Kidney epithelial cell (primary cell): ENCODE results near the gene GIT2. TPM values are rescaled to one million over a fixed set of nuclear protein-coding genes. Genes with fewer than 3 reads are reported as not detected.

Source experiments
- DNase-seq: peaks from one replicate; pipeline ENCODE4 v3.0.0-alpha.2; 2010; ENCODE audit warnings: low read depth
- H3K27me3 ChIP-seq: 2 replicates; pipeline ENCODE4 v1.6.0; 2011; ENCODE audit warnings: low read length; ENCODE audit not compliant: control insufficient read depth, insufficient read depth
- H3K36me3 ChIP-seq: 2 replicates; pipeline ENCODE4 v1.5.1; 2011; ENCODE audit warnings: low read length; ENCODE audit not compliant: control insufficient read depth, insufficient read depth
- H3K4me3 ChIP-seq: 2 replicates; pipeline ENCODE4 v1.5.1; 2011; ENCODE audit warnings: low read depth, mild to moderate bottlenecking, control low read depth, low read length
- CTCF ChIP-seq: IDR thresholded peaks from 2 replicates; pipeline ENCODE4 v1.5.1; 2011; ENCODE audit warnings: mild to moderate bottlenecking, moderate library complexity, low read length, control low read depth, inconsistent platforms; ENCODE audit not compliant: insufficient read depth, poor library complexity, severe bottlenecking
- total RNA-seq: library from RNA; depleted of rRNA; stranded (reverse); fragments of >200 nt; gene quantifications from 2 replicates; pipeline ENCODE4 v1.2.3, GENCODE V29; 2015

The GIT2 gene
- total RNA-seq, 1 donor from 2014 or later, result 20.3 TPM

DNA sequence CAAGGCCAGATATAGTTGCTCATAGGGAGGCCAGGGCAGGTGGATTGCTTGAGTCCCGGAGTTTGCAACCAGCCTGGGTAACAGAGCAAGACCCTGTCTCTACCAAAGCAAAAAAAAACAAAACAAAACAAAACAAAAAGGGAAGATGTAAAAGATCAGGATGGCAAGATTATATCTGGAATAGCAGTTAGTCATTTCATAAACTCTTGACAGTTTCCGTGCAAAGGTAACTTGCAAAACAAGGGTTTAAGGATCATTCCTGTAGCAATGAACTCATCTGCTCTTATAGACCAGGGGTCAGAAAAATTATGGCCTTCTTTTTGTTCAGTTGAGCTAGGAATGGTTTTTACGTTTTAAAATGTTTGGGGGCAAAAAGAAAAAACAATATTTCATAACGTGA lies 29.6 kb downstream of the GIT2 start:
- DNase-seq, result no peak

DNA sequence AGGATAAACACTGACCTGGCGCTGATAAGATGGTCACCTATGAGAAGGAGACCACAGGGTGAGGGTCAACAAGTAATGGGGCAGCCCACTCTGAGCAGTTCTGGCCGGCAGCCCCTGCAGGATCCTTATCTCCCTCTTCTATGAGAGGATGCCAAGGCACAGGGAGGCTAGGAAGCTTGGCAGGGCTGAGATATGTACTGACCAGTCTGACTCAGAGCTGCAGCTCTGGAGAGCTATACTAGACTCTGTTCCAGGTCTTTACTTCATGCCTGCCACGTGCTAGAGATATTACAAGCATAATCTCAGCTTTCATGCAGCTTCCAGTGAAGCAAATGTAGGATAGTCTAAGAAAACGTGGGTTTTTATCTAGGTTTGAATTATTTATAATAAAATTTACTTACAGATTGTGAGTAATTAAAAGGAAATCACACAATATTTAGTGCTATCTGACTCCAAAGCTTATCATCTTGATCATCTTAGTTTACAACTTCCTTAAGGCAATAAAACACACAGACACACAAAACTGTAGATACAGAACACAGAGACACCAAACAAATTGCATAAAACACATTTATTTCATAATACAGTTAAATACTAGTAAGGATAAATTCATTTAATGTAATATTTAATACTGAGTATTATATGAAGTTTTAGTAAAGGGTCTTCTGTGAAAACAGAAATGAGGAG lies 32.3 kb downstream of the GIT2 start:
- Histone ChIP-seq H3K27me3 (no peaks in the 10 kb centered on the region), H3K36me3 (no peaks in the 10 kb centered on the region), H3K4me3 (no peak overlapping the region)
- DNase-seq, result no peak
- TF ChIP-seq CTCF, result no peak

More for the DNA sequence above, 29.6 kb downstream of the GIT2 start:
- no peak overlapping the region for H3K4me3 ChIP-seq
- no peaks in the 10 kb centered on the region for H3K36me3 ChIP-seq
- H3K27me3 ChIP-seq, result no peaks in the 10 kb centered on the region
- no peak for TF ChIP-seq CTCF

DNA sequence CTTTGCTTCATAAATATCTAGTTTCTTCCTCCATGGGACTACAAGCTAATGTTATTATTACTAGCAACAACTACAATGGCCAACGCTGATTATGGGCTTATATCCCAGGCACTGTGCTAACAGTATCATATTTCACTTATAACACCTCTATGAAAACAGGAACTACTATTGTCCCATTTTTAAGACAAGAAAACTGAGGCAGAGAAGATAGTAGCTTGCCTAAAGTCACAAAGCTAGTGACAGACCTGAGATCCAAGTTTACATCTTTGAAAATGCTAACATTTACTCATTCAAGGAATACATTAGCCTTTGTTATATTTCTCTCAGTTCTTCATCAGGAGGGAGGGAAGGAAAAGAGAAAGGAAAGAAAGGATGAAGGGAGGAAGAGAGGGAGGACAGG lies 32.8 kb downstream of the GIT2 start:
- DNase-seq, result no peak
- Histone ChIP-seq H3K4me3 (no peak overlapping the region), H3K27me3 (no peaks in the 10 kb centered on the region), H3K36me3 (no peaks in the 10 kb centered on the region)
- TF ChIP-seq CTCF, result no peak

DNA sequence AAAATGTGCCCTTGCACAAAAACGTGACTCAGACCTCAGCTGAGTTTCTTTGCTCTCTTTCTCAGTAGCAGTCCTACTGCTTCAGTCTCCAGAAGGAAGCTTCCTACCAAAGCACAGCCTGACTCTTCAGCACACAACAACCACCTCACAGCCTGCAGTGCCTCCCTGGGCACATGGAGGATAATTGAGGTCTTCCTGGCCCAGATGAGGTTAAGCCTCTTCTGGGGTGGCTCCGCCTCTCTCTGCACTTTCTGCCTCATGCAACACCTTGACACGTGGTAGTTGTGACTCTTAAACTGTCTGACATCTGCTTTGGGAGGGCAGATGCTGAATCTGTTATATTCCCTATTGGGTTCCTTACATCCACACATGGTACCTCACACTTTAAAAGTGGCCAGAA lies 33.8 kb downstream of the GIT2 start:
- H3K4me3 ChIP-seq, result no peak overlapping the region
- no peaks in the 10 kb centered on the region for H3K36me3 ChIP-seq
- TF ChIP-seq CTCF, result no peak
- no peak for DNase-seq
- H3K27me3 ChIP-seq, result no peaks in the 10 kb centered on the region

DNA sequence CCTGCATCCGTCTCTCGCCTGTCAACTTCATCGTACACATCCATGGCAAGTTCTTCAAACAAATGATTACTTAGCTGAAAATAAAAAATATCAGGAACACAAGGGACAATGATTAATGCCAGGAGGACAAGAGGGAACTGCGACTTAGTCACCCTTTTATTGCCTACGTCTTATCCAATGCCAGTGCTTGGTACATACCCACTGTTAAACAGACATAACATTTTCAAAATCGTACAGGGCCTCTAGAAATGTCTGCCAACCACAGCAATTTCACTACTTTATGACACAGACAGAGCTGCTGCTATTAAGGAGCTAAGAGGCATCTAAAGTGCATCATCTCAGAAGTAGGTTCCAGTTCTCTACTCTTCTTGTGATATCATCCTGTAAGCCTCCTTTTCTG lies 34.6 kb downstream of the GIT2 start:
- no peak for DNase-seq
- no peak for TF ChIP-seq CTCF
- Histone ChIP-seq H3K36me3 (no peaks in the 10 kb centered on the region), H3K4me3 (no peak overlapping the region), H3K27me3 (no peaks in the 10 kb centered on the region)

DNA sequence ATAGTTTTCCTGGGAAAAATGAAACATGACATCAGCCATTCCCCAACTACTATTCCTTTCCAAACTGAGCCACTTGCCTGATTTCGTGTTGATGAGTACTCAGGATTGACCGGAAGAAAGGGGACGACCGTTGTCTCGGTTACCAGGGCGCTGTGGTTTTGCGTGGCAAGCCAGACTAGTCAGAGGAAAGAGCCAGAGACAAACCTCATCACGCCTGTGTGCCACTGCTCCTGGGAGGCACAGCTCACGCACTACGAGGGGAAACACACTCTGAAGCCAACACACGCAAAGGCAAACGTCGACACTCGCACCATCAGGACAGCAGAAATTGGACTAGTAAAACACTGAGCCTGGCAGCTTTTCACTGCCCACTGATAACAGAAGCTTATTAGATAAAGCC lies 35.0 kb downstream of the GIT2 start:
- no peak overlapping the region for H3K4me3 ChIP-seq

More for the DNA sequence above, 35.0 kb downstream of the GIT2 start:
- no peak for DNase-seq
- Histone ChIP-seq H3K36me3 (no peaks in the 10 kb centered on the region), H3K27me3 (no peaks in the 10 kb centered on the region)
- no peak for TF ChIP-seq CTCF
